Spleen (tissue), 11 donors: ENCODE measurements around the gene TLE4. TPM values are rescaled to one million over a fixed set of nuclear protein-coding genes. Genes with fewer than 3 reads are reported as not detected.
A peak's percentile ranks its signal among the peaks of the same experiment; 100 is the strongest.

ENCODE experiments used
- DNase-seq: peaks from one replicate; pipeline ENCODE4 v3.0.0-alpha.2; 2020
- H3K27ac ChIP-seq, 8 donors: fragments of 200-600 bp; sonication (generic) in 7 of 8; 1 replicate in 4 of 8; 2 replicates in 4 of 8; pipeline versions ENCODE4 v1.5.0 to v1.8.0; 2016 to 2021; ENCODE audit warnings: inconsistent platforms in 4 of 8, mild to moderate bottlenecking in 4 of 8, moderate library complexity in 1 of 8
- H3K27me3 ChIP-seq, 7 donors: fragments of 200-600 bp; sonication (generic) in 6 of 7; replicated peaks in 1 of 7; 1 replicate in 4 of 7; 2 replicates in 3 of 7; pipeline versions ENCODE4 v1.5.0 to v1.8.0; 2016 to 2021; ENCODE audit warnings: inconsistent platforms in 3 of 7, mild to moderate bottlenecking in 1 of 7
- H3K36me3 ChIP-seq, 6 donors: fragments of 200-600 bp; sonication (generic) in 5 of 6; 1 replicate in 4 of 6; 2 replicates in 2 of 6; pipeline versions ENCODE4 v1.5.0 to v1.8.0; 2016 to 2021; ENCODE audit warnings: inconsistent platforms in 2 of 6
- H3K4me1 ChIP-seq, 6 donors: fragments of 200-600 bp; sonication (generic) in 5 of 6; 1 replicate in 3 of 6; 2 replicates in 3 of 6; pipeline versions ENCODE4 v1.5.0 to v1.8.0; 2016 to 2021; ENCODE audit warnings: inconsistent platforms in 3 of 6
- H3K4me3 ChIP-seq, 8 donors: fragments of 200-600 bp; sonication (generic) in 7 of 8; 1 replicate in 4 of 8; 2 replicates in 4 of 8; pipeline versions ENCODE4 v1.5.0 to v1.8.0; 2016 to 2021; ENCODE audit warnings: inconsistent platforms in 4 of 8, mild to moderate bottlenecking in 4 of 8, moderate library complexity in 2 of 8
- H3K9me3 ChIP-seq, 8 donors: fragments of 200-600 bp; sonication (generic) in 7 of 8; 1 replicate in 4 of 8; 2 replicates in 4 of 8; pipeline versions ENCODE4 v1.5.0 to v1.8.0; 2016 to 2021; ENCODE audit warnings: inconsistent platforms in 4 of 8
- POLR2A ChIP-seq, 3 donors: fragments of 450-650 bp; IDR thresholded peaks; one replicate each; pipeline ENCODE4 v1.5.1; 2017; ENCODE audit warnings: antibody characterized with exemption in 3 of 3, mild to moderate bottlenecking in 1 of 3
- POLR2AphosphoS5 ChIP-seq, 3 donors: sonication (generic); formaldehyde crosslinking; IDR thresholded peaks; one replicate each; pipeline ENCODE4 v1.5.1; 2017; ENCODE audit warnings: antibody characterized with exemption in 3 of 3
- WGBS, 5 donors: extraction: QIAGEN DNeasy Blood & Tissue Kit in 3 of 5; methylation state at CpG; one replicate each; pipeline versions ENCODE4 v1.1.5 to v1.1.7; 2013 to 2018; 5-methylcytosine and 5-hydroxymethylcytosine counted together
- intact Hi-C: fragments of 100-400 bp; cut with DNase I; formaldehyde crosslinking; loops from one replicate; pipeline ENCODE4 v1.15.0; 2023; ENCODE audit warnings: low total_unique reads
- polyA plus RNA-seq, 3 donors: library from polyadenylated mRNA; stranded (reverse); fragments of 200-250 nt; gene quantifications; one replicate each; pipeline ENCODE4 v1.2.1, GENCODE V29; 2013
- total RNA-seq, 7 donors: library from RNA; depleted of rRNA in 3 of 7; stranded (reverse); fragments of >200 nt in 3 of 7; fragmentation: NEBNext Ultra II Directional in 4 of 7; extraction: Animal tissue kit (Norgen Biotek cat#: 25700) in 4 of 7; gene quantifications; one replicate each; pipeline versions ENCODE4 v1.1.0 to v1.2.1, GENCODE V29; 2016 to 2021
- TF ChIP-seq, protein P1 (sequence below), 11 experiments: fragments of 200-600 bp in 7 of 11; fragments of 450-650 bp in 4 of 11; sonication (generic) in 4 of 11; IDR thresholded peaks in 8 of 11; conservative IDR thresholded peaks in 3 of 11; 1 replicate in 7 of 11; 2 replicates in 4 of 11; pipeline versions ENCODE4 v1.4.0 to v1.8.0; 2016 to 2021; ENCODE audit warnings: antibody characterized with exemption in 11 of 11, inconsistent platforms in 4 of 11, mild to moderate bottlenecking in 1 of 11
- donor health status: healthy with polysubstance abuse.
- donor health status: DM: no; HTN: no; CAD: no; lungs with moderate emphysema.
- donor health status: DM: no; HTN: no; CAD: no.
- donor health status: Bipolar disorder and iron deficiency.
- donor health status: healthy.
- donor health status: DM: no; HTN: no; CAD: no.
- donor health status: DM: yes; HTN: yes; CAD: no.

TLE4 gene
- total and polyA plus RNA-seq, 10 donors, result 7.8 to 92.8 (median 70.5) TPM

- no peak for DNase-seq
- H3K27me3 ChIP-seq, result no peaks in the 10 kb centered on the region
- peaks cover 0 to 15% (median 12%) of the 10 kb centered on the region in 8 donors for H3K9me3 ChIP-seq
- no peak overlapping the region for H3K27ac ChIP-seq
- TF ChIP-seq POLR2AphosphoS5 (IDR thresholded peaks at IDR 0.05) (no peak), POLR2A (IDR thresholded peaks at IDR 0.05) (no peak)
- TF ChIP-seq, protein P1, sequence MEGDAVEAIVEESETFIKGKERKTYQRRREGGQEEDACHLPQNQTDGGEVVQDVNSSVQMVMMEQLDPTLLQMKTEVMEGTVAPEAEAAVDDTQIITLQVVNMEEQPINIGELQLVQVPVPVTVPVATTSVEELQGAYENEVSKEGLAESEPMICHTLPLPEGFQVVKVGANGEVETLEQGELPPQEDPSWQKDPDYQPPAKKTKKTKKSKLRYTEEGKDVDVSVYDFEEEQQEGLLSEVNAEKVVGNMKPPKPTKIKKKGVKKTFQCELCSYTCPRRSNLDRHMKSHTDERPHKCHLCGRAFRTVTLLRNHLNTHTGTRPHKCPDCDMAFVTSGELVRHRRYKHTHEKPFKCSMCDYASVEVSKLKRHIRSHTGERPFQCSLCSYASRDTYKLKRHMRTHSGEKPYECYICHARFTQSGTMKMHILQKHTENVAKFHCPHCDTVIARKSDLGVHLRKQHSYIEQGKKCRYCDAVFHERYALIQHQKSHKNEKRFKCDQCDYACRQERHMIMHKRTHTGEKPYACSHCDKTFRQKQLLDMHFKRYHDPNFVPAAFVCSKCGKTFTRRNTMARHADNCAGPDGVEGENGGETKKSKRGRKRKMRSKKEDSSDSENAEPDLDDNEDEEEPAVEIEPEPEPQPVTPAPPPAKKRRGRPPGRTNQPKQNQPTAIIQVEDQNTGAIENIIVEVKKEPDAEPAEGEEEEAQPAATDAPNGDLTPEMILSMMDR (IDR thresholded peaks at IDR 0.05 in 8 of 11, conservative IDR thresholded peaks at IDR 0.05 in 3 of 11), result no peak
- intact Hi-C loops, result no loop called here
- no peaks in the 10 kb centered on the region for H3K36me3 ChIP-seq
- WGBS, 5 donors, result 71 to 92% (median 80%) methylated on average over 2 of the region's 2 CpGs
- H3K4me1 ChIP-seq, result peaks cover 0 to 6% (median 0%) of the 10 kb centered on the region in 6 donors
- H3K4me3 ChIP-seq, result no peak overlapping the region
These were observed 184.6 kb downstream of the TLE4 start for GRCh38 chr9:79756414-79756813.

DNA sequence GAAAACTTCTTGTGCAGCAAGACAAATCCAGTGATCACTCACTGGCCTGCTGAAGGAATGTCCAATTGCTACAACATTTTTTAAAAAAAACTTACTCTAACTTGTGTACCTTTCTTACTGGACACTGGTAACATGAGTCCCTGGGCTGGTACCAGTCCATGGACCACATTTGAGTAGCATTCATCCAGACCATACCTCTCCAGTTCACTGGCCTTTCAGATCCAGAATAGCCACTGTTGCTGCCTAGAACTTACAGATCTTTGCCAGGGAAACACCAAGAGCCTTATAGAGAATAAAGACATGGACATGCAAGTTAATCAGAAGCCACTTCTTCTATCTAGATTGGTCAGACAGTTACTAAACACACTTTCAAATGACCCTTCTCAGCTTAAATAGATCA lies 185.3 kb downstream of the TLE4 start:
- H3K36me3 ChIP-seq, result no peaks in the 10 kb centered on the region
- H3K9me3 ChIP-seq, result peaks cover 0 to 9% (median 5%) of the 10 kb centered on the region in 8 donors
- peaks cover 0 to 6% (median 0%) of the 10 kb centered on the region in 6 donors for H3K4me1 ChIP-seq
- H3K27me3 ChIP-seq, result no peaks in the 10 kb centered on the region
- no peak for DNase-seq
- no peak overlapping the region for H3K27ac ChIP-seq
- no peak overlapping the region for H3K4me3 ChIP-seq
- TF ChIP-seq POLR2AphosphoS5 (IDR thresholded peaks at IDR 0.05), result no peak
- TF ChIP-seq, protein P1 (IDR thresholded peaks at IDR 0.05 in 8 of 11, conservative IDR thresholded peaks at IDR 0.05 in 3 of 11), result no peak
- intact Hi-C loops, result no loop called here

GRCh38 chr9:79757881-79758669 lies 186.3 kb downstream of the TLE4 start:
- intact Hi-C loops, result no loop called here
- no peak for TF ChIP-seq POLR2A (IDR thresholded peaks at IDR 0.05)
- TF ChIP-seq, protein P1 (IDR thresholded peaks at IDR 0.05 in 8 of 11, conservative IDR thresholded peaks at IDR 0.05 in 3 of 11), result peak in 10 of 11 experiments; percentile 16 to 56 (median 43)
- Histone ChIP-seq H3K4me3 (no peak overlapping the region), H3K36me3 (no peaks in the 10 kb centered on the region), H3K27me3 (no peaks in the 10 kb centered on the region), H3K27ac (no peak overlapping the region), H3K4me1 (peaks cover 0 to 6% (median 0%) of the 10 kb centered on the region in 6 donors), H3K9me3 (no peaks in the 10 kb centered on the region)
- no peak for DNase-seq
- WGBS, 5 donors, result 43 to 63% (median 55%) methylated on average over 2 of the region's 2 CpGs

DNA sequence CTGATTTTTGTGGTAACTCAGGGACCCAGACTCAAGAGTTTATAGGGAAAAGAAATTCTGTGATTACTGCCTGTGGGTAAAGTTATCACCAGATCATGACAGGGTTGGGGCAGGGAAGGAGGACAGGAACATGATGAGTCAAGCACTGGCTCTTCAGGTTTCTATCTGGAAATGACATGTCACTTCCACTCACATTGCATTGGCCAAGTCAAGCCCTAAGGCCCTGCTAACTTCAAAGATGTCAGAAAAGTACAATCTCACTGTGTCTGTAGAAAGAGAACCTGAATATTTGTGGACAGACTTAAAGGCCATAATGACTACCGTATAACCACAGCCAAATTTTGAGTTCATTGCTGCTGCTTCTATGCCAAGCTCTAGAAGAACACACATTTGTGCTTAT lies 187.7 kb downstream of the TLE4 start:
- no peaks in the 10 kb centered on the region for H3K9me3 ChIP-seq

More for the DNA sequence above, 187.7 kb downstream of the TLE4 start:
- WGBS, 5 donors, result 88 to 97% (median 89%) methylated on average over 1 of the region's 1 CpG
- H3K27me3 ChIP-seq, result no peaks in the 10 kb centered on the region
- intact Hi-C loops, result no loop called here
- no peak overlapping the region for H3K4me3 ChIP-seq
- TF ChIP-seq POLR2AphosphoS5 (IDR thresholded peaks at IDR 0.05), result no peak
- TF ChIP-seq, protein P1 (IDR thresholded peaks at IDR 0.05 in 8 of 11, conservative IDR thresholded peaks at IDR 0.05 in 3 of 11), result no peak
- no peak for TF ChIP-seq POLR2A (IDR thresholded peaks at IDR 0.05)
- no peak for DNase-seq
- no peaks in the 10 kb centered on the region for H3K36me3 ChIP-seq
- no peak overlapping the region for H3K27ac ChIP-seq
- H3K4me1 ChIP-seq, result peaks cover 0 to 6% (median 0%) of the 10 kb centered on the region in 6 donors
